ENCODE data around the gene ASB17. TPM values are rescaled to one million over a fixed set of nuclear protein-coding genes. Genes with fewer than 3 reads are reported as not detected.

The ASB17 gene
- total RNA-seq, 4 donors from 2014 or later: not detected

DNA sequence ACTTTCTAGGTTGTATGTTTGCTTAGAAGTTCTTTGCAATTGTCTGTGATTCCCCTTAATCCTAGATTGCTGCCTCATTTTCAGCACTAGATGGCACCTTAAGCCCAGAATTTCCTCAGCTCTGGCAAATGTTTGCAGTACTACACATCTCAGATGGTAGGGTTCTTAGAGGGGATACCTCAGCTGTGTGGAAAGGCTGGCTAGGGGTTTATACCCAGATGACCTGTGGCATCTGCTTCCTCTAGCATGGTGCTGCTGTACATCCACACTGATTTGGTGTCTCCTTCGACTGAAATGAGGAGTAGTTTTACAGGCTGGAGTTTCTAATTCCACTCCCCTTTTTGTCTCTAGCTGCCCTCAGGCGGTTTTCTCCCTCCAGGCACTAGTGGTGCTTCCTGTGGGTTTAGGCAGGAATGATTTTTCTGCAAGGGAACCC lies 23.5 kb downstream of the ASB17 start:
- peaks cover 0 to 17% (median 0%) of the 10 kb centered on the region in 3 donors for H3K9me3 ChIP-seq
- WGBS, 2 donors (ENCODE audit: low coverage in 1 of 2): 0% methylated on average over 1 of the region's 2 CpGs; no CpG with 5 or more reads in 1 of the 2 donors
- ATAC-seq: no peak
- TF ChIP-seq, protein P1, sequence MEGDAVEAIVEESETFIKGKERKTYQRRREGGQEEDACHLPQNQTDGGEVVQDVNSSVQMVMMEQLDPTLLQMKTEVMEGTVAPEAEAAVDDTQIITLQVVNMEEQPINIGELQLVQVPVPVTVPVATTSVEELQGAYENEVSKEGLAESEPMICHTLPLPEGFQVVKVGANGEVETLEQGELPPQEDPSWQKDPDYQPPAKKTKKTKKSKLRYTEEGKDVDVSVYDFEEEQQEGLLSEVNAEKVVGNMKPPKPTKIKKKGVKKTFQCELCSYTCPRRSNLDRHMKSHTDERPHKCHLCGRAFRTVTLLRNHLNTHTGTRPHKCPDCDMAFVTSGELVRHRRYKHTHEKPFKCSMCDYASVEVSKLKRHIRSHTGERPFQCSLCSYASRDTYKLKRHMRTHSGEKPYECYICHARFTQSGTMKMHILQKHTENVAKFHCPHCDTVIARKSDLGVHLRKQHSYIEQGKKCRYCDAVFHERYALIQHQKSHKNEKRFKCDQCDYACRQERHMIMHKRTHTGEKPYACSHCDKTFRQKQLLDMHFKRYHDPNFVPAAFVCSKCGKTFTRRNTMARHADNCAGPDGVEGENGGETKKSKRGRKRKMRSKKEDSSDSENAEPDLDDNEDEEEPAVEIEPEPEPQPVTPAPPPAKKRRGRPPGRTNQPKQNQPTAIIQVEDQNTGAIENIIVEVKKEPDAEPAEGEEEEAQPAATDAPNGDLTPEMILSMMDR (IDR thresholded peaks at IDR 0.05): no peak
- TF ChIP-seq EP300 (IDR thresholded peaks at IDR 0.05) (no peak), POLR2AphosphoS5 (IDR thresholded peaks at IDR 0.05) (no peak), POLR2A (IDR thresholded peaks at IDR 0.05) (no peak)
- H3K4me1 ChIP-seq: no peaks in the 10 kb centered on the region
- H3K36me3 ChIP-seq: no peaks in the 10 kb centered on the region
- H3K27me3 ChIP-seq: no peaks in the 10 kb centered on the region
- H3K27ac ChIP-seq: no peak overlapping the region
- no peak overlapping the region for H3K4me3 ChIP-seq

DNA sequence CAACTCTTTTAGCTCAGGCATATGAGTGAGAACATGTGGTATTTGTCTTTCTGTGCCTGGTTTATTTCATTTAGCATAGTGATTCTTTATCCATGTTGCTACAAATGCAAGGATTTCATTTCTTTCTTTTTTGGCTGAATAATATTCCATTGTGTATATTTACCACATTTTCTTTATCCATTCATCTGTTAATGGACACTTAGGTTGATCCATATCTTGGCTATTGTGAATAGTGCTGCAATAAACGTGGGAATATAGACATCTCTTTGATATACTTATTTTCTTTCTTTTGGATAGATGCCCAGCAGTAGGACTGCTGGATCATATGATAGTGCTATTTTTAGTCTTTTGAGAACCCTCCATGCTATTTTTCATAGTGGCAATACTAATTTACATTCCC lies 30.8 kb downstream of the ASB17 start:
- Histone ChIP-seq H3K27ac (no peak overlapping the region), H3K9me3 (no peaks in the 10 kb centered on the region), H3K27me3 (no peaks in the 10 kb centered on the region), H3K4me3 (no peak overlapping the region), H3K36me3 (no peaks in the 10 kb centered on the region), H3K4me1 (no peaks in the 10 kb centered on the region)
- WGBS, 2 donors (ENCODE audit: low coverage in 1 of 2): 35 to 43% methylated on average over 1 of the region's 1 CpG
- ATAC-seq: no peak
- TF ChIP-seq EP300 (IDR thresholded peaks at IDR 0.05) (no peak), POLR2A (IDR thresholded peaks at IDR 0.05) (no peak), POLR2AphosphoS5 (IDR thresholded peaks at IDR 0.05) (no peak)
- TF ChIP-seq, protein P1 (IDR thresholded peaks at IDR 0.05): no peak

DNA sequence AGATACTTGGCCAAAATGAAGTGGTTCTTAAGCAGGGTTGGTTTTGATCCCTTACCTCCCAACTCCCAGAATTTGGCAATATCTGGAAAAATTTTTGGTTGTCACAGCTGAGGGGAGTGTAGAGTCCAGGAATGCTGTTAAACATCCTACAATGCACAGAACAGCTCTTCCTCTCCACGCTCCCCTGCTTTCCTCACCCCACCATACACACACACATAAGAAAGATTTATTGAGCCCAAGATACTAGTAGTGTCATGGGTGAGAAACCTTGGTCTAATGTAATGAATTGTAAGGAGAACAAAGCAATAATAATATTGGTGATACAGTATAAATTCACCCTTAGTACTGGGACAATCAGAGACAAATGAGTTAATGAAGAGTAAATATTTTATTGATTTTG lies 47.8 kb downstream of the ASB17 start:
- Histone ChIP-seq H3K4me3 (no peak overlapping the region), H3K9me3 (no peaks in the 10 kb centered on the region), H3K27ac (no peak overlapping the region), H3K4me1 (no peaks in the 10 kb centered on the region), H3K36me3 (no peaks in the 10 kb centered on the region), H3K27me3 (no peaks in the 10 kb centered on the region)
- WGBS, 2 donors (ENCODE audit: low coverage in 1 of 2): 83% methylated on average over 1 of the region's 1 CpG
- no peak for ATAC-seq
- TF ChIP-seq EP300 (IDR thresholded peaks at IDR 0.05): no peak
- TF ChIP-seq POLR2A (IDR thresholded peaks at IDR 0.05): no peak
- TF ChIP-seq, protein P1 (IDR thresholded peaks at IDR 0.05): no peak
- TF ChIP-seq POLR2AphosphoS5 (IDR thresholded peaks at IDR 0.05): no peak

- no peaks in the 10 kb centered on the region for H3K36me3 ChIP-seq
- 67% methylated on average over 1 of the region's 1 CpG for WGBS, 2 donors (ENCODE audit: low coverage in 1 of 2)
- H3K9me3 ChIP-seq: no peaks in the 10 kb centered on the region
- no peaks in the 10 kb centered on the region for H3K27me3 ChIP-seq
- no peaks in the 10 kb centered on the region for H3K4me1 ChIP-seq
- TF ChIP-seq EP300 (IDR thresholded peaks at IDR 0.05) (no peak), POLR2AphosphoS5 (IDR thresholded peaks at IDR 0.05) (no peak), POLR2A (IDR thresholded peaks at IDR 0.05) (no peak)
- TF ChIP-seq, protein P1 (IDR thresholded peaks at IDR 0.05): no peak
- H3K27ac ChIP-seq: no peak overlapping the region
- H3K4me3 ChIP-seq: no peak overlapping the region
- no peak for ATAC-seq
Measured at GRCh38 chr1:75879985-75880384, 52.2 kb downstream of the ASB17 start.

GRCh38 chr1:75870951-75871350 lies 61.3 kb downstream of the ASB17 start:
- Histone ChIP-seq H3K4me1 (no peaks in the 10 kb centered on the region), H3K36me3 (no peaks in the 10 kb centered on the region), H3K27me3 (no peaks in the 10 kb centered on the region), H3K4me3 (no peak overlapping the region), H3K9me3 (no peaks in the 10 kb centered on the region), H3K27ac (no peak overlapping the region)
- WGBS, 2 donors (ENCODE audit: low coverage in 1 of 2): 57 to 64% methylated on average over 1 of the region's 1 CpG
- ATAC-seq: no peak
- no peak for TF ChIP-seq EP300 (IDR thresholded peaks at IDR 0.05)
- TF ChIP-seq, protein P1 (IDR thresholded peaks at IDR 0.05): no peak
- no peak for TF ChIP-seq POLR2A (IDR thresholded peaks at IDR 0.05)
- no peak for TF ChIP-seq POLR2AphosphoS5 (IDR thresholded peaks at IDR 0.05)
